GM18517 (cell line): ENCODE measurements around the gene OXTR.

Source experiments
- ATAC-seq: cut with Tn5 transposase; IDR thresholded peaks from one replicate; pipeline ENCODE4 v1.9.1; 2021; ENCODE audit warnings: mild to moderate bottlenecking, moderate library complexity; ENCODE audit not compliant: unreplicated experiment

Gene OXTR

DNA sequence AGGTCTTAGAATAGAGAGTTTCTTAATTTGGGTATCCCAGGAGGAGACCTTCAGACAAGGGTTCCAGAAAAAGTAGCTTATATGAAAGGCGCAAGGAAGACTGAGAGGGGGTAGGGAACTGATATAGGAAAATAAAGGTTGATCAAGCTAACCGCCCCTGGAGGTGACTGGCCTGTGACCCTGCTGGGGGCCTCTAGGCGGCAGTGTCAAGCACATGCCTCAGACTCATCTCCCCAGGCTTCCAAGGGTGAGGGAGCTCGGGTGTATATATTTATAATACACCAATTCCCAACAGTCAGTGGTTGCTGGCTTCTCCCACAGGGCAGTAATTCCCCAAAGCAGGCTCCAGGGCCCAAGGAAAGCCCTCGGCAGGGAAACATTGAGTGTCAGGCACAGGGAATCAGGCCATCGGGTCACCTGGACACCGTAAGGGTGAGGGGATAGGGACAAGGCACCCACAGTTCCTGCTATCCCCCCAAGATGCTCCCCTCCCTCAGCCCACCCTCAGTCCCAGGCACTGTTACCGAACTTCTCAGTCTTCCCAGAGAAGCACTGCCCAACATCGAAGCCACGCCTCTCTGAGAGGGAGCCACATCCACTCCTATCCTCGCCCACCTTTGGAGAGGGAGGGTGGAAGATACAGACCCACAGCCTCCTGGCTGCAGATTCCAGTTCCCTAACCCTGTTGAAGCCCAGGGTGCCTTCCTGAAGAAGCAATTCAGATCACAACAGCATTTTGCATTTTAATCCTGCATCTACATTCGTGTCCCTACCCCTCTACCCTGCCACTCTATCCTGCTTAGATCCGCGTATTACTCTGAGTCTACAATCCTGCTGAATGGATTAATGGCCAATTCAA lies 55.3 kb downstream of the OXTR start:
- no peak for ATAC-seq

DNA sequence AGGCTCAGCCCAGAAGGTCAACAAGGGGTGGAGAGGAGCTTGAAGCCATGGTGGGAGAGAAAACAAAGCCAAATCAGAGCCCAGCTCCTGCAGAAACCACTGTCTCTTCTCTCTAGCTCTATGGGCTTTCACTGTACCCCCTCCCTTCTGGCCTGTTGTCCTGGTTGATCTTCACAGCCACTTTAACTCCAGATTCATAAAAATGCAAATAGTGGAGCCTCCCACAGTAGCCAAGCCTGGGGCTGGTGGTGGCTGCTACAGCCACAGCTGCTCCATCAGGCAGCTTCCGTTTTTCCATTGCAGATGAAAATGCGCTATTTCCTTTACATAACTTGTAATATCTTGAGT lies 56.5 kb downstream of the OXTR start:
- no peak for ATAC-seq

DNA sequence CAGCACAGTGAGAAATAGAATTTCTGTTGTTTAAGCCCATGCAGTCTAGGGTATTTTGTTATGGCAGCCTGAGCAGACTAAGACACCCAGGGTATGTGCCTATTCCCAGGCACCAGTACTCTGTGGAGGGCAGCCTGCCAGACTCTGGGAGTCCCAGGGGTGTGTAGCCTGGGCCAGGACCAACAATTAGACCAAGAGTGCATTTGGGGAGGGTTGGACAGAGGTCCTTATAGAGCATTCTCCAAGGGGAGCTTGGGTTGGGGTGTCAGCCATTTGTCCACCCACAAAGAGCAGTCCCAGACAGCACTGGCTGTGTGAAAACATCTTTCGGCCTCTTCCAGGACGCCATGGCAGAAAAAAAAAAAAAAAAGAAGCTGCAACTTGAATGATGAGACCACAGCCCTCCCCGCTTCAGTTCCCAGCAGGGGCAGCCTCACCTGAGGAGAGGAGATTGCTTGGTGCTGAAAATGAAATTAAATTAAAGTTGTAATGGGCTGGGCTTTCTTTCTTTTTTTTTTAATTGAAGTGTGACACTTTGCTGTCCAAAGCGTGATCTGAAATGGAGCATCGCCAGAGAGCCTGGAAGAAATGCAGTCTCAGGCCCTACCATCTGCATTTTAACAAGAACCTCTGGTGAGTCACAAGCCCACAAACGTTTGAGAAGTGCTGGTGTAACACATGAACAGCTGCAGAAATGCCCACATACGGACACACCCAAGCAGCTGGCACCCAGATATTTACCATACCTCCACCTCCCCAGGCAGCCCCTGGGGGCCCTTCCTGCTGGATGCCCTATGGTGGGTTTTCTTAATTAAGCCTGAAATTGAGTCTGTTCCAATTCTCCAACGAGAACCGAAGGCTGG lies 57.1 kb downstream of the OXTR start:
- no peak for ATAC-seq

DNA sequence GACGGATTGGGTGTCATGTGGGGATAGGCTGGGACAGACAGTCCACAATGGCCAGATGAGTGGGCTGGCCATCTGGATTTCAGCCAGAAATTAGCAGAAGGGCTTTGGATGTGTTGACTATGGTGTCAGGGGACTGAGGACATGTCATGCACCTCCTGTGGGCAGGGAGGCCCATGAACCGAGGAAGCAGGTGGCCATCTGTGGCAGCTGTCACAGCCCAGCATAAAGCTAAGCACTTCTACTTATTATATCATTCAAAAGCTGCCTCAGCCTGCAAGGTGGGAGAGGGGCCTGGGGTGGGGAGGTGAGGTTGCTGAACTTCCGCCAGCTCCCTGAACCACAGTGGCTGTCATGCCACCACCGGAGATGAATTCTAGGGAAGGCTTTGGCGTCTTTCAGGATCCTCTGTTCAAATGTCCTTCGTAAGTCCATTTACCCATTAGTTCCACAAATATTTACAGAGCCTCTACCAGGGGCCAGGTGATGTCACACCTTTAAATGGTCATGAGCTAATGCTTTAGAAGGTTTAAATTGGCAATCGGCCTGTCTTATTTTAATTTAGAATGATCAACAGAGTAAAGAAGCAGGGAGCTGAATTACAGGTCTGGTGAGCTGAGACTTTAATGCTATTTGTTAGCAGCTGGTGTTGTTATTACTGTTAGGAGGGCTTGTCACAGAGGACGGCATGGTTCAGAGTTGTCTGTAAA lies 59.5 kb downstream of the OXTR start:
- no peak for ATAC-seq

DNA sequence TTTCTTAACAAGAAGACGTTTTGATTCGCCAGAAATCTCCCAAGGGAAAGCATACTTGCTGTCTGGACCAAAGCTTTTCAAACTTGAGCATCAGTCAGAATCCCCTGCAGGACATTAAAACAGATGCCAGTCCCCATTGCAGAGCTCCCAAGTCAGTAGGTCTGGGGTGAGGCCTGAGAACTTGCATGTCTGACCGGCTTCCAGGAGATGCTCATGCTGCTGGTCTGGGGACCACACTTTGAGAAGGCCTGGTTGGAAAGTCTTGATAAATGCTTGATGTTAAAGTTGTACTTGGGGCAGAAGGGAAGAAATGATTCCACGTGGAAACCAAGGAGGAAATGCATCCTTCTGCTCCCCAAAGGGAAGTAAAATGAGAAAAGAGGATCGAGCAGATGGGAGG lies 60.1 kb downstream of the OXTR start:
- no peak for ATAC-seq

DNA sequence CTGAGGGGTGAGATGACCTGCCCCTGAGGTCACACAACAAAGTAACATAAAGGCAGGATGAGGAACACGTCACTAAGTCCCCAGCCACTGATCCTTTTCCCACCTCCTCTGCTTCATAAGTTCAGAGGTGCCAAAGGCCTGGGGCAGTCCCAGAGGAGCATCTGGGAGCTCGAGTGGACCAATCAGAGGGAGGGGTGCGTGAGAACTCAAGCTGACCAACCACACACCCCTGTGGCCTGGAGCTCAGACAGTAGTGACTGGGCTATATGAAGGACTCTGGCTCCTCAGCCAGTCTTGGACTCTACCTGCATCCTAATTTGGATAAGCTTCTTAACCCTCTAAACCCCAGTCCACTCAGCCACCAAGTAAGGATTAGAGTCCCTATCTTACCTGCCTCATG lies 63.8 kb downstream of the OXTR start:
- no peak for ATAC-seq

DNA sequence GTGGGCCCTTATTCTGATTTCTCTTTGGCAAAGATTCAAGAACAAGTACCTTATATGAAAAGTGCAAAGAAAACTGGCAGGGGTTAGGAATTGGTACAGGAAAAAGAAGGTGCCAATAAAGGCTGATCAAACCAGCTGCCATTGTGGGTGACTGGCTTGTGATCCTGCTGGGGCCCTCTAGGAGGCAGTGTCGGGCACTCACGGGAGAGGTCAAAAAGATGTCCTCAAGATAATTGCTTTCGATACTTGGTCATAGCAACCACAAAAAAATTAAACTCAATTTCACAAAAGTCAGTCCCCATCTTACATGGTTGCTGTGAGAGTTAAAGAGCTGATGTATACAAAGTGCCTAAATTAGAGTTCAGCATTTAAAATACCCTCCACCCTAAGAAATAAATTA lies 66.9 kb downstream of the OXTR start:
- no peak for ATAC-seq
